KMS-11 (cell line): ENCODE results near the gene KLHL25.

Experiments used
- H2AFZ ChIP-seq: fragments of 200-600 bp; sonication (generic); 2 replicates; pipeline ENCODE4 v1.6.1; 2016; ENCODE audit warnings: antibody characterized with exemption, mixed run types, low read depth
- H3K27ac ChIP-seq: fragments of 200-600 bp; sonication (generic); 2 replicates; pipeline ENCODE4 v1.6.1; 2016; ENCODE audit warnings: mild to moderate bottlenecking, mixed run types
- H3K27me3 ChIP-seq: fragments of 200-600 bp; sonication (generic); 2 replicates; pipeline ENCODE4 v1.6.1; 2017; ENCODE audit warnings: mild to moderate bottlenecking, low read depth, mixed run types, moderate library complexity; ENCODE audit not compliant: insufficient read depth
- H3K36me3 ChIP-seq: fragments of 200-600 bp; sonication (generic); 2 replicates; pipeline ENCODE4 v1.6.1; 2017; ENCODE audit warnings: mild to moderate bottlenecking, mixed run types; ENCODE audit not compliant: insufficient read depth
- H3K4me1 ChIP-seq: fragments of 200-600 bp; sonication (generic); 2 replicates; pipeline ENCODE4 v1.6.1; 2016; ENCODE audit warnings: mild to moderate bottlenecking, low read depth, mixed run types; ENCODE audit not compliant: poor library complexity, severe bottlenecking
- H3K4me2 ChIP-seq: fragments of 200-600 bp; sonication (generic); 2 replicates; pipeline ENCODE4 v1.7.0; 2016; ENCODE audit warnings: mild to moderate bottlenecking, mixed run types
- H3K4me3 ChIP-seq: fragments of 200-600 bp; sonication (generic); IDR thresholded peaks from 2 replicates; pipeline ENCODE4 v1.6.1; 2017; ENCODE audit warnings: low read depth, low read length, mixed read lengths; ENCODE audit not compliant: insufficient read depth
- H3K79me2 ChIP-seq: fragments of 200-600 bp; sonication (generic); 2 replicates; pipeline ENCODE4 v1.6.1; 2016; ENCODE audit warnings: low read depth, mixed run types; ENCODE audit not compliant: insufficient read depth
- H3K9ac ChIP-seq: fragments of 200-600 bp; sonication (generic); 2 replicates; pipeline ENCODE4 v1.6.1; 2016; ENCODE audit warnings: mild to moderate bottlenecking, mixed run types
- H4K20me1 ChIP-seq: fragments of 200-600 bp; sonication (generic); 2 replicates; pipeline ENCODE4 v1.6.1; 2016; ENCODE audit warnings: mild to moderate bottlenecking, mixed run types; ENCODE audit not compliant: insufficient read depth
- TF ChIP-seq, protein P1 (sequence below): fragments of 200-600 bp; sonication (generic); conservative IDR thresholded peaks from 2 replicates; pipeline ENCODE4 v1.6.1; 2017; ENCODE audit warnings: low read depth, mild to moderate bottlenecking, antibody characterized with exemption, low read length, moderate library complexity, mixed read lengths

KLHL25 gene

DNA sequence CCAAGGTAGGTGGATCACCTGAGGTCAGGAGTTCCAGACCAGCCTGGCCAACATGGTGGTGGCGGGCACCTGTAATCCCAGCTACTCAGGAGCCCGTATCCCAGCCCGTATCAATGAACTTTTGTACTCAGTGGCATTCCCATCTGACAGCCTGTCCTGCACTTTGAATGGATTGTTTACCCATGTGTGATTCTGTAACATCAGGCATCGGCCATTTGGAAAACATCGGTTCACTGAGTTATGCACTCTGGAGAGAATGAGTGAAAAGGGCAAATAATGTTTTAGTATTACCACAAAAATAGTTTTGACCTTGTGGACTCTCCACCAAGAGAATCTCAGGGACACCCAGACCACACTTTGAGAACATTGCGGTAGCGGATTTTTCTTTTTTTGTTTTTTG, 13.6 kb downstream of the KLHL25 start:
- no peaks in the 10 kb centered on the region for H3K36me3 ChIP-seq
- H3K79me2 ChIP-seq = no peaks in the 10 kb centered on the region
- H3K9ac ChIP-seq = no peak overlapping the region
- no peak overlapping the region for H3K27ac ChIP-seq
- no peak overlapping the region for H2AFZ ChIP-seq
- no peak overlapping the region for H3K4me3 ChIP-seq
- H4K20me1 ChIP-seq = no peaks in the 10 kb centered on the region
- H3K4me2 ChIP-seq = no peak overlapping the region
- TF ChIP-seq, protein P1, sequence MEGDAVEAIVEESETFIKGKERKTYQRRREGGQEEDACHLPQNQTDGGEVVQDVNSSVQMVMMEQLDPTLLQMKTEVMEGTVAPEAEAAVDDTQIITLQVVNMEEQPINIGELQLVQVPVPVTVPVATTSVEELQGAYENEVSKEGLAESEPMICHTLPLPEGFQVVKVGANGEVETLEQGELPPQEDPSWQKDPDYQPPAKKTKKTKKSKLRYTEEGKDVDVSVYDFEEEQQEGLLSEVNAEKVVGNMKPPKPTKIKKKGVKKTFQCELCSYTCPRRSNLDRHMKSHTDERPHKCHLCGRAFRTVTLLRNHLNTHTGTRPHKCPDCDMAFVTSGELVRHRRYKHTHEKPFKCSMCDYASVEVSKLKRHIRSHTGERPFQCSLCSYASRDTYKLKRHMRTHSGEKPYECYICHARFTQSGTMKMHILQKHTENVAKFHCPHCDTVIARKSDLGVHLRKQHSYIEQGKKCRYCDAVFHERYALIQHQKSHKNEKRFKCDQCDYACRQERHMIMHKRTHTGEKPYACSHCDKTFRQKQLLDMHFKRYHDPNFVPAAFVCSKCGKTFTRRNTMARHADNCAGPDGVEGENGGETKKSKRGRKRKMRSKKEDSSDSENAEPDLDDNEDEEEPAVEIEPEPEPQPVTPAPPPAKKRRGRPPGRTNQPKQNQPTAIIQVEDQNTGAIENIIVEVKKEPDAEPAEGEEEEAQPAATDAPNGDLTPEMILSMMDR = no peak
- H3K27me3 ChIP-seq = no peaks in the 10 kb centered on the region
- peaks cover 8% of the 10 kb centered on the region for H3K4me1 ChIP-seq

DNA sequence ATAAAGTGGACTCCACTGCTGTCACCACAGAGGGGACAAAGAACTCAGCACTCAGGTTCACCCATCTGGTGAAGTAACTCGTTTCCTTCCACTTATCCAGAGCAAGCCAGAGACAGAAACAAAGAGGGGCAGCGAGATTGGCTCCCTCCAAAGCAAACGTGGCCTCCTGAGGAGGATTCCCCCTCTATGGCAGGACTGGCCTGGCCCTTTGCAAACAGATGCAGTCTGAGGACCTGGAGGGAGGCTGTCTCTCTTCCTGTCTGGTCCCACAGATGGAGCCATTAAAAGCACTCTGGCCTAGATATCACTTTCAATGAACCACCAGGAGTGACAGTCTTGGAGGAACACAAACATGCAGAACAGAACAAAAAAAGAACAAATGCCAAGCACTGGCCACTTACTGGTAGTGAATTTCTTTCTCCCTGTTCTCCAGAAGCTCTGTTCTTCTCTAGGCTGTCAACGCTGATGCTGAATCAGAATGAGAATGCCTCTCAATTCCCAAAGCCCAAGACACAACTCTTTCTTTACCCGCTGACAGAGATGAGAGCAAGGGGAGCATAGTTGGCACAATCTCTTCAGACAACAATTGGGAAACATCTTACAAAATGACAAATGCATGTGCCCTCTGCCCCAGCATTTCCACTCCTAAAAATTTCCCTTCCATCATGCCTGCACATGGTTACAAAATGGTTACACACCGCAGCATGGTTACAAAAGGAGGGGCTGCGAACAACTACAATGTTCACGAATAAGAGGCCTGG, 14.3 kb downstream of the KLHL25 start:
- Histone ChIP-seq H3K27me3 (no peaks in the 10 kb centered on the region), H3K27ac (no peak overlapping the region), H4K20me1 (no peaks in the 10 kb centered on the region), H3K79me2 (no peaks in the 10 kb centered on the region), H3K9ac (no peak overlapping the region), H3K36me3 (no peaks in the 10 kb centered on the region), H3K4me2 (no peak overlapping the region), H3K4me1 (peaks cover 3% of the 10 kb centered on the region), H2AFZ (no peak overlapping the region), H3K4me3 (no peak overlapping the region)
- TF ChIP-seq, protein P1 = no peak

DNA sequence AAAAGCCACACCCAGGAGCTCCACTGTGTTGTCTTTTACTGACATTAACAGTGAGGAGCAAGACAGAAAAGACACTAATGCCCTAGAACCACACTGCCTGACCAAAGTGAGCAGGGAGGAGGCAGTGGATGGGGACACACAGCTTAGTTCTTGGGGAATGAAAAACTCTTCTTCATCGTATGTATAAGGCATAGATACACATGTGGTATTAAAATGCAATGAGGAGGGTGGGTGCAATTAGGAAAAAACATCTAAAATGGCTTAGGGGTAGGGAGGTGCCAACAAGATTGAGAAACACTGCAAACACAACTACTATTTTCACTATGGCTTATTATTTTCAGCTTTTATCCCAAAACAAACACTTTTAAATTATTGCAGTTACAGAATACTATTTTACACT, 15.5 kb downstream of the KLHL25 start:
- H3K4me3 ChIP-seq = no peak overlapping the region
- H4K20me1 ChIP-seq = no peaks in the 10 kb centered on the region
- no peaks in the 10 kb centered on the region for H3K4me1 ChIP-seq
- no peak overlapping the region for H3K9ac ChIP-seq
- H2AFZ ChIP-seq = no peak overlapping the region
- no peak overlapping the region for H3K4me2 ChIP-seq
- no peaks in the 10 kb centered on the region for H3K79me2 ChIP-seq
- H3K36me3 ChIP-seq = no peaks in the 10 kb centered on the region
- H3K27me3 ChIP-seq = no peaks in the 10 kb centered on the region
- TF ChIP-seq, protein P1 = no peak
- no peak overlapping the region for H3K27ac ChIP-seq

DNA sequence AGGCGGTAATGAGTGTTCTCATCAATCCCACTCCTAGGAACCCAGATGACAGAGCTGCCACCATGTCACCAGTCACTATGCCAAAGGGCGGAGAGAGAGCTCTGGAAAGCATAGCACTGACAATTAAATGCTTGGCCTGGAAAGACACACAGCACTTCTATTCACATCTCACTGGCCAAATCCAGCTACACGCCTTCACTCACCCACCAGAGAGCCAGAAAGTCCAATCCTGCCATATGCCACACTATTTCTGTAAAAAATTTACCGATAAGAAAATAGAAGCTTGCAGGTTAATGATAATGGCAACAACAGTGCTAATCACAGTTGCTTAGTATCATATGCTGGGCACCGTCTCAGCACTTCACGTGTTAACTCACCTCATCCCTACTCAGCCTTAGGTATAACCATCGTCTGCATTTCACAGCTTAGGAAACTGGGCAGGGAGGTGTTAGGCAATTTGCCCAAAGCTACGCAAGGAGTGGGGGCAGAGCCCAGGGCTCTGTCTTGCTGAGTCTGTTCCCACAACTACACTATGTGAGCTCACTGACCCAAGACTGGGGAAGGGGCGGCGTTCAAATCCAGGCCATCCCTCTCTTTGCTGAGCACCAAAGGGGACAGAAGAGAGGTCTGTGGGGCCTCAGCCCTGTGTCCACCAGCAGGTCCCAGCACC, 16.5 kb downstream of the KLHL25 start:
- Histone ChIP-seq H3K4me1 (no peaks in the 10 kb centered on the region), H3K4me2 (no peak overlapping the region), H3K27me3 (no peaks in the 10 kb centered on the region), H3K4me3 (no peak overlapping the region), H4K20me1 (no peaks in the 10 kb centered on the region), H3K27ac (no peak overlapping the region), H3K79me2 (no peaks in the 10 kb centered on the region), H2AFZ (no peak overlapping the region), H3K36me3 (no peaks in the 10 kb centered on the region), H3K9ac (no peak overlapping the region)
- TF ChIP-seq, protein P1 = no peak
